ENCODE data around the gene ZMIZ2.

DNA sequence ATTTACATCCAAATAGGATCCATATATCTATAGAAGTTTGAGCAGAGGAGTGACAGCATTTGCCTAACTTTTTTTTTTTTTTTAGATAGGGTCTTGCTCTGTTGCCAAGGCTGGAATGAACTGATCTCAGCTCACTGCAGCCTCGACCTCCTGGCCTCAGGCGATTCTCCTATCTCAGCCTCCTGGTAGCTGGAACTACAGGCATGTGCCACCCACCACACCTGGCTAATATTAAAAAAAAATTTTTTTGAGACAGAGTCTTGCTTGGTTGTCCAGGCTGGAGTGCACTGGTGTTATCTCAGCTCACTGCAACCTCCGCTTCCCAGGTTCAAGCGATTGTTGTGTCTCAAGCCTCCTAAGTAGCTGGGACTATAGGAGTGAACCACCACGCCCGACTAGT is 62.9 kb downstream of the ZMIZ2 start:
- TF ChIP-seq EZH2 (IDR thresholded peaks at IDR 0.05; ENCODE audit: low read depth) (no peak), CTCF (conservative IDR thresholded peaks at IDR 0.05) (no peak)
